ENCODE data around the gene STYX. TPM values are rescaled to one million over a fixed set of nuclear protein-coding genes. Genes with fewer than 3 reads are reported as not detected.
A peak's percentile ranks its signal among the peaks of the same experiment; 100 is the strongest.

Gene STYX
- total and polyA plus RNA-seq, 2 experiments from 2014 or later = 23.3 to 40.2 TPM

GRCh38 chr14:52802597-52802996 is 72.6 kb downstream of the STYX start:
- H3K36me3 ChIP-seq (ENCODE audit: insufficient read depth) = no peaks in the 10 kb centered on the region
- H3K4me2 ChIP-seq = no peak overlapping the region
- no peak for ATAC-seq
- H3F3A ChIP-seq (replicated peaks; ENCODE audit: low read depth) = no peaks in the 10 kb centered on the region
- Mint-ChIP-seq H3K4me3 (no peak overlapping the region), H3K9me3 (no peaks in the 10 kb centered on the region), H3K27ac (no peak overlapping the region), H3K36me3 (ENCODE audit: low read depth) (no peaks in the 10 kb centered on the region), H3K27me3 (ENCODE audit: insufficient read depth, low read depth, poor library complexity) (no peaks in the 10 kb centered on the region), H3K4me1 (peaks cover 3% of the 10 kb centered on the region)
- no peaks in the 10 kb centered on the region for H4K20me1 ChIP-seq (replicated peaks; ENCODE audit: insufficient read depth)
- no peaks in the 10 kb centered on the region for H3K27me3 ChIP-seq (ENCODE audit: insufficient read depth)
- no peaks in the 10 kb centered on the region for H3K4me1 ChIP-seq (ENCODE audit: insufficient read depth)
- no peaks in the 10 kb centered on the region for H3K79me2 ChIP-seq (replicated peaks; ENCODE audit: insufficient read depth)
- no peak for TF ChIP-seq EZH2phosphoT487 (IDR thresholded peaks at IDR 0.05; ENCODE audit: unreplicated experiment)
- no peak for TF ChIP-seq ETS1 (IDR thresholded peaks at IDR 0.05)
- no peak for TF ChIP-seq ZNF331 (CRISPR knock-in tag; IDR thresholded peaks at IDR 0.05; ENCODE audit: low read depth)
- TF ChIP-seq REST (IDR thresholded peaks at IDR 0.05; ENCODE audit: unreplicated experiment) = no peak
- no peak for TF ChIP-seq CTCF (conservative IDR thresholded peaks at IDR 0.05; ENCODE audit: low read depth in 2 of 2)
- no peak for TF ChIP-seq STAT1 (IDR thresholded peaks at IDR 0.05; ENCODE audit: unreplicated experiment)
- TF ChIP-seq JUNB (IDR thresholded peaks at IDR 0.05; ENCODE audit: unreplicated experiment) = no peak
- no peak for TF ChIP-seq ZNF462 (CRISPR knock-in tag; IDR thresholded peaks at IDR 0.05)
- TF ChIP-seq EZH2 (IDR thresholded peaks at IDR 0.05; ENCODE audit: low read depth, unreplicated experiment) = no peak
- no peak for TF ChIP-seq CREB1 (CRISPR knock-in tag; IDR thresholded peaks at IDR 0.05; ENCODE audit: low read depth)
- TF ChIP-seq ZNF114 (CRISPR knock-in tag; IDR thresholded peaks at IDR 0.05) = no peak
- TF ChIP-seq NANOG (IDR thresholded peaks at IDR 0.05; ENCODE audit: borderline replicate concordance) = no peak
- no peak for TF ChIP-seq POLR2AphosphoS5 (IDR thresholded peaks at IDR 0.05; ENCODE audit: low read depth)
- H3K4me3 ChIP-seq = no peak overlapping the region
- no peaks in the 10 kb centered on the region for H3K9me2 ChIP-seq (ENCODE audit: insufficient read depth)
- H2AFZ ChIP-seq = peak overlapping the region; percentile 75; the same call in 1 of the 2 replicates
- no peak for DNase-seq (ENCODE audit: low spot score)
- no peak overlapping the region for H3K27ac ChIP-seq (ENCODE audit: low read depth)

All from GM23338 (cell line).